AG09309 (cell line): Measurements from ENCODE around the gene FOXN3.

ENCODE experiments used
- DNase-seq: peaks from one replicate; pipeline ENCODE4 v3.0.0-alpha.2; 2010; ENCODE audit warnings: low read depth
- H3K4me3 ChIP-seq: 2 replicates; pipeline ENCODE4 v1.5.1; 2011; ENCODE audit warnings: mild to moderate bottlenecking, low read depth, low read length, moderate library complexity; ENCODE audit not compliant: control insufficient read depth
- TF ChIP-seq, protein P1 (sequence below): IDR thresholded peaks from 2 replicates; pipeline ENCODE4 v1.5.1; 2011; ENCODE audit warnings: mild to moderate bottlenecking, low read depth, low read length, inconsistent platforms; ENCODE audit not compliant: insufficient read depth, control insufficient read depth; ENCODE audit errors: missing control alignments

Gene FOXN3

DNA sequence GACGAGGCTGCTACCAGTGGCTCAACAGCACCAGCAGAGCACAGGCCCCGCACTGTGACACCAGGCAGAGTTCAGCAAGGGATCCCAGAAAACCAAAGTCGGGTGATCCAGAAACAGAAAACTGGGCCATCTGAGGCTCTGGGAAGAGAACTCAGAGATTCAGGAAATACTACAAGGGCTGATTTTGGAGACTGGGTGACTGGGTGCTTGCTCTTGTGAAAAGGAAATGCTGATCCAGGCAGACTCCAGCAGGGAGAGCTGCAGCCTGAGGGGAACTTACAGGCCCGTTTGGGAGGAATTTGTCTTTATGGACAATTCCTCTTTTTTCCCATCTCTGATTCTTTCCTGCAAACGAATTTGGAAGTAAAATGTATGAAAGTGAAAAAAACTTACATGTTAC, 28.2 kb downstream of the FOXN3 start:
- DNase-seq = no peak
- no peak overlapping the region for H3K4me3 ChIP-seq
- TF ChIP-seq, protein P1, sequence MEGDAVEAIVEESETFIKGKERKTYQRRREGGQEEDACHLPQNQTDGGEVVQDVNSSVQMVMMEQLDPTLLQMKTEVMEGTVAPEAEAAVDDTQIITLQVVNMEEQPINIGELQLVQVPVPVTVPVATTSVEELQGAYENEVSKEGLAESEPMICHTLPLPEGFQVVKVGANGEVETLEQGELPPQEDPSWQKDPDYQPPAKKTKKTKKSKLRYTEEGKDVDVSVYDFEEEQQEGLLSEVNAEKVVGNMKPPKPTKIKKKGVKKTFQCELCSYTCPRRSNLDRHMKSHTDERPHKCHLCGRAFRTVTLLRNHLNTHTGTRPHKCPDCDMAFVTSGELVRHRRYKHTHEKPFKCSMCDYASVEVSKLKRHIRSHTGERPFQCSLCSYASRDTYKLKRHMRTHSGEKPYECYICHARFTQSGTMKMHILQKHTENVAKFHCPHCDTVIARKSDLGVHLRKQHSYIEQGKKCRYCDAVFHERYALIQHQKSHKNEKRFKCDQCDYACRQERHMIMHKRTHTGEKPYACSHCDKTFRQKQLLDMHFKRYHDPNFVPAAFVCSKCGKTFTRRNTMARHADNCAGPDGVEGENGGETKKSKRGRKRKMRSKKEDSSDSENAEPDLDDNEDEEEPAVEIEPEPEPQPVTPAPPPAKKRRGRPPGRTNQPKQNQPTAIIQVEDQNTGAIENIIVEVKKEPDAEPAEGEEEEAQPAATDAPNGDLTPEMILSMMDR = peak; percentile 60

DNA sequence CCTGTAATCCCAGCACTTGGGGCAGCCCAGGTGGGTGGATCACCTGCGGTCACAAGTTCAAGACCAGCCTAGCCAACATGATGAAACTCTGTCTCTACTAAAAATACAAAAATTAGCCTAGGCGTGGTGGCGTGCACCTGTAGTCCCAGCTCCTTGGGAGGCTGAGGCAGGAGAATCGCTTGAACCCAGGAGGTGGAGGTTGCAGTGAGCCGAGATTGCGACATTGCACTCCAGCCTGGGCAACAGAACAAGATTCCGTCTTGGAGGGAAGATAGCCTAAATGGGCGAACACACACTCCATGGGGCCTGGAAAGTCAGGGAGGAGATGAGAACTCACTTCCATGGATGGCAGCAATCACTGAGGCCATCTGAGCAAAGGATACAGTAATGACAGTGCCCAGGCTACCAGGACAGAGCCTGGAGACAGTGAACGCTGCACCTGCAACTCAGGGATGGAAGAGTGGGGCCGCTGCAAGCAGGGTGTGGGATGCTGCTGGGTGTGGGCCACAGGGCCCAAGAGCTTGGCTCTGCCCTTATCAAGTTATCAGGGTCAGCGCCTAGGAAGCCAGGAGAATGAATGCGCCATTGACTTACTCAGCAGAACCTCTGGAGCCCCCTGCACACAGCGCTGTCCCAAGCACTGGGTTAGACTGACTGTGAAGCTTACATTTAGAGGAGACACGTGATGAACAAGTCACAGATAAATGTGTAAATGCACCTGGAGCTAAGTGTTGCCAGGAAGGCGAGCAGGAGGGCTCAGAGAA, 28.9 kb downstream of the FOXN3 start:
- TF ChIP-seq, protein P1 = no peak
- no peak for DNase-seq
- H3K4me3 ChIP-seq = no peak overlapping the region

DNA sequence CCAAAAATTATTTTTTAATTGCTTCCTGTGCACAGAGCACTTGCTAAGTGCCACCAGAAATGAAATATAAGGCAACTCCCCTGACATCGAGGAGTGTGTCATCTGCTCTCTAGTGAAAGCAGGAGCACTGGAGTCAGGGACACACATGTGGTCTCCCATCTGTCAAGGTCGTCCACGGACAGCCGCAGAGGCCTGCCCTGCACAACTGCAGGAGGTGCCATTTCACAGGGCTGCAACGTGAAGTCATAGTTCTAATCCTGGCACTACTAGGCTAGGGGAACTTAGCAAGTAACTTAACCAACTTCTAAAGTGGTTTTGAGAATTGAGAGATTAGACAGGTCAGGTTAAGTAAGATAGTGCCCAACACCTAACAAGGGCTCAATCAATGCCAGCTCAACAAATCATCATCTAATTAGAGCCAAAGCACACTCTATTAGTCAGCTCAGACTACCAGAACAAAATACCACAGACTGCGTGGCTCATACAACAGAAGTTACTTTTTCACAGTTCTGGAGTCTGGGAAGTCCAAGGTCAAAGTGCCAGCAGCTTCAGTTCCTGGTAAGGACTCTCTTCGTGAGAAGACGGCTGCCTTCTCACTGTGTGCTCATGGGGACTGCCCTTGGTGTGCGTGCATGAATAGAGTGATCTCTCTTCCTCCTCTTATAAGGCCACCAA, 30.7 kb downstream of the FOXN3 start:
- DNase-seq = no peak
- TF ChIP-seq, protein P1 = no peak

DNA sequence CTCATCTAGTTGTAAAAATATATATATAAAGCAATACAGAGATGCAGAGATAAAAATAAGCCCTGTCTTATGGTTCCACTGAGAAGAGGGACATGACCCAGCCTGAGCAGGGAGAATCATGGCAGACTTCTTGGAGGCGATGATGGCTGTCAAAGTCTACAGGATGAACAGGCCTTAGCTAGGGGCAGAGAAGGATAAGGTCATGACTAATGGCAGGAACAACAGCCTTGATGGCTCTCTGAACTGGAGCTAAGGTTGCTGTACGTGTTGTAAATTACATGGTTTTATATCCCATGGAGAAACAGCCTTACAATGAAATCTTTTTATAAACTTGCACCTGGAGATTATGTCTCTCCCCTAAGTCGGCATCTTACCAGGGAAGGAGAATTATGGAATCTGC, 32.4 kb downstream of the FOXN3 start:
- no peak overlapping the region for H3K4me3 ChIP-seq
- no peak for DNase-seq
- TF ChIP-seq, protein P1 = no peak

More for the DNA sequence above, 30.7 kb downstream of the FOXN3 start:
- no peak overlapping the region for H3K4me3 ChIP-seq

DNA sequence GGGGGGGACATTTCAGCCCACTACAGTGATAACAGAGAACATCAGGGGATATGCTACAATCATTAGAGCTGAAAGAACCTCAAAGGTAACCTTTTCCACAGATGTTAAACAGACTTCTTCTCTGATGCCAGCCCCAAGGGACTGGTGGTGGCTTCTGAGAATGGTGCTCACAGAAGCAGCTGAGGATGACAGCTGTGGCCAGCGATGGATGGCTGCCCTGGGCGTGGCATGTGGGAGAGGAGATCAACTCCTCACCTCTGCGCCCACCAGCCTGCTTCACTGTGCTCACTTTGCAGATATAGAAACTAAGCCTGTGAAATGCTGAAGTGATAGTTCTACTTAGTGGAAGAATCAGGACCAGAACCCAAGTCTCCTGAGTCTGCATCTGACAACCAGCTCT, 33.0 kb downstream of the FOXN3 start:
- no peak for DNase-seq
- H3K4me3 ChIP-seq = no peak overlapping the region
- TF ChIP-seq, protein P1 = no peak

DNA sequence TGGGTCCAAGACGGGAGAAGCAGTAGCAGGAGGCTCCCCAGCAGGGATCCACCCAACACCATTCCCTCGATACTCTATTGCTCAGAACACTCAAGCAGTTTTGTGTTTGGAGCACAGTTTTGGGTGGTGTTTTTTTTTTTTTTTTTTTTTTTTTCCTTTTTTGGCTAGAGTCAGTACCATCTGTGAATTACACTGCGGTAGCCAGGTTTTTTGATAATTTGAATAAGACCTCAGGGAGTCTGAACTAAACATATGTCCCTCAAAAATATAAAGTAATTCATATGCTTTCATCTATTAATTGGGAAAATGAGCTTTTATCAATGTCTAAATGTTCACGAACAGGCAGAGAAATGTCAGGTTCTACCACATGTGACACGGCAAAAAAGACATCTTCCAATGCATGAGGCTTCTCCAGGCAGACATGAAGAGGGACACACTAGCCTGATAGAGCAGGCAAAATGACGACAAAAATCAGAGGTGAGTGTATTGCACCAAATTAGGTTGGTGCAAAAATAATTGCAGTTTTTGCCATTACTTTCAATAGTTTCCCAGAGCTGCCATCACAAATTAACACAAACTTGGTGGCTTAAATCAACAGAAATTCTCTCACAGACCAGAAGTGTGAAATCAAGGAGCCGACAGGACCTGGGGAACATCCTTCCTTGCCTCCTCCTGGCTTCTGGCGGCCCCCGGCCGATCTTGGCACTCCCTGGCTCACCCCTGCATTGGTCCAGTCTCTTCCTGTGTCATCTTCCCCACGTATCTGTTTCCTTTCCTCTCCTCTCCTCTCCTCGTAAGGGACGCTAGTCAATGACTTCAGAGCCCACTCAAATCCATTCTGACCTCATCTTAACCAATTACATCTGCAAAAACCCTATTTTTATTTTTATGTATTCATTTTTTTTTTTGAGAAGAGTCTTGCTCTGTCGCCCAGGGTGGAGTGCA, 33.9 kb downstream of the FOXN3 start:
- TF ChIP-seq, protein P1 = no peak
- no peak overlapping the region for H3K4me3 ChIP-seq
- DNase-seq = no peak
